Endothelial cell (in vitro differentiated cells): ENCODE results near the gene SAYSD1. TPM values are rescaled to one million over a fixed set of nuclear protein-coding genes. Genes with fewer than 3 reads are reported as not detected.

Experiments
- DNase-seq: peaks from one replicate; pipeline ENCODE4 v3.0.0; 2021; ENCODE audit warnings: low spot score
- H3K27ac Mint-ChIP-seq: one replicate; pipeline ENCODE4 v1.8.0; 2021; ENCODE audit warnings: mixed read lengths, inconsistent platforms; ENCODE audit not compliant: unreplicated experiment
- H3K27me3 Mint-ChIP-seq: one replicate; pipeline ENCODE4 v1.8.0; 2021; ENCODE audit warnings: mild to moderate bottlenecking, moderate library complexity, mixed read lengths, inconsistent platforms; ENCODE audit not compliant: unreplicated experiment
- H3K36me3 Mint-ChIP-seq: one replicate; pipeline ENCODE4 v1.8.0; 2021; ENCODE audit warnings: mild to moderate bottlenecking, low read depth, mixed read lengths, inconsistent platforms; ENCODE audit not compliant: unreplicated experiment
- H3K4me1 Mint-ChIP-seq: one replicate; pipeline ENCODE4 v1.8.0; 2021; ENCODE audit warnings: mild to moderate bottlenecking, mixed read lengths, inconsistent platforms; ENCODE audit not compliant: unreplicated experiment
- H3K4me3 Mint-ChIP-seq: one replicate; pipeline ENCODE4 v1.8.0; 2021; ENCODE audit warnings: mild to moderate bottlenecking, mixed read lengths, inconsistent platforms; ENCODE audit not compliant: unreplicated experiment
- H3K9me3 Mint-ChIP-seq: one replicate; pipeline ENCODE4 v1.8.0; 2021; ENCODE audit warnings: mixed read lengths, inconsistent platforms; ENCODE audit not compliant: unreplicated experiment
- CTCF ChIP-seq: fragments of 200-600 bp; sonication (generic); IDR thresholded peaks from one replicate; pipeline ENCODE4 v1.5.0; 2021; ENCODE audit warnings: antibody characterized with exemption; ENCODE audit not compliant: unreplicated experiment
- total RNA-seq: library from RNA; stranded (reverse); fragmentation: NEBNext Ultra II Directional; extraction: Animal tissue kit (Norgen Biotek cat#: 25700); gene quantifications from one replicate; pipeline ENCODE4 v1.2.1, GENCODE V29; 2021; ENCODE audit not compliant: unreplicated experiment

SAYSD1 gene
- total RNA-seq, 1 donor from 2014 or later: 10.8 TPM

GRCh38 chr6:39111280-39111679 lies 3.7 kb downstream of the SAYSD1 start:
- H3K27me3 Mint-ChIP-seq: no peaks in the 10 kb centered on the region
- H3K36me3 Mint-ChIP-seq: no peaks in the 10 kb centered on the region
- H3K9me3 Mint-ChIP-seq: no peaks in the 10 kb centered on the region
- no peak for TF ChIP-seq CTCF
- no peak overlapping the region for H3K27ac Mint-ChIP-seq
- peaks cover 28% of the 10 kb centered on the region for H3K4me1 Mint-ChIP-seq
- no peak for DNase-seq
- H3K4me3 Mint-ChIP-seq: no peak overlapping the region

GRCh38 chr6:39108041-39108839 lies 6.7 kb downstream of the SAYSD1 start:
- no peak for TF ChIP-seq CTCF
- peaks cover 21% of the 10 kb centered on the region for H3K4me1 Mint-ChIP-seq
- no peaks in the 10 kb centered on the region for H3K9me3 Mint-ChIP-seq
- H3K27me3 Mint-ChIP-seq: no peaks in the 10 kb centered on the region
- no peak for DNase-seq
- peaks cover 9% of the 10 kb centered on the region for H3K36me3 Mint-ChIP-seq
- no peak overlapping the region for H3K27ac Mint-ChIP-seq
- H3K4me3 Mint-ChIP-seq: no peak overlapping the region

GRCh38 chr6:39107641-39108040 lies 7.3 kb downstream of the SAYSD1 start:
- TF ChIP-seq CTCF: no peak
- DNase-seq: no peak
- Mint-ChIP-seq H3K4me1 (peaks cover 21% of the 10 kb centered on the region), H3K27ac (no peak overlapping the region), H3K27me3 (no peaks in the 10 kb centered on the region), H3K36me3 (peaks cover 9% of the 10 kb centered on the region), H3K4me3 (no peak overlapping the region), H3K9me3 (no peaks in the 10 kb centered on the region)

DNA sequence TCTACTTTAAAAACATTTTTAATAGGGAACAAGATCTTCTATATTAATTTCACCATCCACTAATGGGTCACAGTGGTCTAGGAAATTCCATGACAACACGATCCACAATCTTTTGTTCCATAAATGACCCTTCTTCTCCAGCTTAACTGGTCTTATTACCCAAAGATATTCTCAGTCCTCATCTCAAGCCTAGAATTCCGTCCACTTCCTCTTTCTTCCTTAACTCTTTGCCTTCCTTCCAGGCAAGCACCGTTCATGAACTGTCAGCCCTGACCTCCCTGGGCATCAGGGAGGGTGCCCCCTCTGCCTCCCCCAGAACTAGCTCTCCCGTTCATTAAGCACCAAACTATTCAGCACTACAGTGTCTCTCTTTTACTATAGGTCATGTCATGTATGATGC lies 8.0 kb downstream of the SAYSD1 start:
- Mint-ChIP-seq H3K9me3 (no peaks in the 10 kb centered on the region), H3K36me3 (peaks cover 9% of the 10 kb centered on the region), H3K4me1 (peaks cover 18% of the 10 kb centered on the region), H3K27ac (no peak overlapping the region), H3K27me3 (no peaks in the 10 kb centered on the region), H3K4me3 (no peak overlapping the region)
- DNase-seq: no peak
- TF ChIP-seq CTCF: no peak

- H3K9me3 Mint-ChIP-seq: no peaks in the 10 kb centered on the region
- H3K27ac Mint-ChIP-seq: no peak overlapping the region
- DNase-seq: no peak
- TF ChIP-seq CTCF: no peak
- H3K27me3 Mint-ChIP-seq: no peaks in the 10 kb centered on the region
- peaks cover 9% of the 10 kb centered on the region for H3K36me3 Mint-ChIP-seq
- peaks cover 14% of the 10 kb centered on the region for H3K4me1 Mint-ChIP-seq
- no peak overlapping the region for H3K4me3 Mint-ChIP-seq
Measured at GRCh38 chr6:39104528-39104927, 10.5 kb downstream of the SAYSD1 start.
